Measurements from ENCODE around the gene NFYC. TPM values are rescaled to one million over a fixed set of nuclear protein-coding genes. Genes with fewer than 3 reads are reported as not detected.

The NFYC gene
- total and polyA plus RNA-seq, 2 experiments from 2014 or later: 36.2 to 42.7 TPM

DNA sequence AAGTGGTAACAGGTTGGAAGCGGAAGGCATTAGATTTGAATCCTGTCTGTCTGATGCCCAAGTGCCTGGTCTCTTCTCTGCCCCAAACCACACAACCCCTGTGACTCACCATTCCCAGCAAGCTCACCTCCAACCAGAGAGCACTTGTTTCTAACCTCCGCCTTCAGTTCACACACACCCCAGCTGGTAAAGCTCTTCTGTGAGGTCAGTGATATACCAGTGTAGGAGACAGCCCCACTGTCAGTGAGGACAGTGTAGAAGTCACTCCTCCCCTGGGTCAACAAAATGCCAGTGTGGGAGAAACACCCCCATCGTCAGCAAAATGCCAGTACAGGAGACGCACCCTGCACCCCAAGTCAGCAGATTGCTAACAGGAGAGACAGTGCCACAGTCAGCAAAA, 28.6 kb upstream of the NFYC start (continued):
- TF ChIP-seq, protein P1, sequence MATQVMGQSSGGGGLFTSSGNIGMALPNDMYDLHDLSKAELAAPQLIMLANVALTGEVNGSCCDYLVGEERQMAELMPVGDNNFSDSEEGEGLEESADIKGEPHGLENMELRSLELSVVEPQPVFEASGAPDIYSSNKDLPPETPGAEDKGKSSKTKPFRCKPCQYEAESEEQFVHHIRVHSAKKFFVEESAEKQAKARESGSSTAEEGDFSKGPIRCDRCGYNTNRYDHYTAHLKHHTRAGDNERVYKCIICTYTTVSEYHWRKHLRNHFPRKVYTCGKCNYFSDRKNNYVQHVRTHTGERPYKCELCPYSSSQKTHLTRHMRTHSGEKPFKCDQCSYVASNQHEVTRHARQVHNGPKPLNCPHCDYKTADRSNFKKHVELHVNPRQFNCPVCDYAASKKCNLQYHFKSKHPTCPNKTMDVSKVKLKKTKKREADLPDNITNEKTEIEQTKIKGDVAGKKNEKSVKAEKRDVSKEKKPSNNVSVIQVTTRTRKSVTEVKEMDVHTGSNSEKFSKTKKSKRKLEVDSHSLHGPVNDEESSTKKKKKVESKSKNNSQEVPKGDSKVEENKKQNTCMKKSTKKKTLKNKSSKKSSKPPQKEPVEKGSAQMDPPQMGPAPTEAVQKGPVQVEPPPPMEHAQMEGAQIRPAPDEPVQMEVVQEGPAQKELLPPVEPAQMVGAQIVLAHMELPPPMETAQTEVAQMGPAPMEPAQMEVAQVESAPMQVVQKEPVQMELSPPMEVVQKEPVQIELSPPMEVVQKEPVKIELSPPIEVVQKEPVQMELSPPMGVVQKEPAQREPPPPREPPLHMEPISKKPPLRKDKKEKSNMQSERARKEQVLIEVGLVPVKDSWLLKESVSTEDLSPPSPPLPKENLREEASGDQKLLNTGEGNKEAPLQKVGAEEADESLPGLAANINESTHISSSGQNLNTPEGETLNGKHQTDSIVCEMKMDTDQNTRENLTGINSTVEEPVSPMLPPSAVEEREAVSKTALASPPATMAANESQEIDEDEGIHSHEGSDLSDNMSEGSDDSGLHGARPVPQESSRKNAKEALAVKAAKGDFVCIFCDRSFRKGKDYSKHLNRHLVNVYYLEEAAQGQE (IDR thresholded peaks at IDR 0.05; ENCODE audit: unreplicated experiment): no peak
- TF ChIP-seq EZH2 (IDR thresholded peaks at IDR 0.05; ENCODE audit: low read depth, unreplicated experiment): no peak
- TF ChIP-seq, protein P2, sequence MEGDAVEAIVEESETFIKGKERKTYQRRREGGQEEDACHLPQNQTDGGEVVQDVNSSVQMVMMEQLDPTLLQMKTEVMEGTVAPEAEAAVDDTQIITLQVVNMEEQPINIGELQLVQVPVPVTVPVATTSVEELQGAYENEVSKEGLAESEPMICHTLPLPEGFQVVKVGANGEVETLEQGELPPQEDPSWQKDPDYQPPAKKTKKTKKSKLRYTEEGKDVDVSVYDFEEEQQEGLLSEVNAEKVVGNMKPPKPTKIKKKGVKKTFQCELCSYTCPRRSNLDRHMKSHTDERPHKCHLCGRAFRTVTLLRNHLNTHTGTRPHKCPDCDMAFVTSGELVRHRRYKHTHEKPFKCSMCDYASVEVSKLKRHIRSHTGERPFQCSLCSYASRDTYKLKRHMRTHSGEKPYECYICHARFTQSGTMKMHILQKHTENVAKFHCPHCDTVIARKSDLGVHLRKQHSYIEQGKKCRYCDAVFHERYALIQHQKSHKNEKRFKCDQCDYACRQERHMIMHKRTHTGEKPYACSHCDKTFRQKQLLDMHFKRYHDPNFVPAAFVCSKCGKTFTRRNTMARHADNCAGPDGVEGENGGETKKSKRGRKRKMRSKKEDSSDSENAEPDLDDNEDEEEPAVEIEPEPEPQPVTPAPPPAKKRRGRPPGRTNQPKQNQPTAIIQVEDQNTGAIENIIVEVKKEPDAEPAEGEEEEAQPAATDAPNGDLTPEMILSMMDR (conservative IDR thresholded peaks at IDR 0.05; ENCODE audit: low read depth in 2 of 2): no peak

DNA sequence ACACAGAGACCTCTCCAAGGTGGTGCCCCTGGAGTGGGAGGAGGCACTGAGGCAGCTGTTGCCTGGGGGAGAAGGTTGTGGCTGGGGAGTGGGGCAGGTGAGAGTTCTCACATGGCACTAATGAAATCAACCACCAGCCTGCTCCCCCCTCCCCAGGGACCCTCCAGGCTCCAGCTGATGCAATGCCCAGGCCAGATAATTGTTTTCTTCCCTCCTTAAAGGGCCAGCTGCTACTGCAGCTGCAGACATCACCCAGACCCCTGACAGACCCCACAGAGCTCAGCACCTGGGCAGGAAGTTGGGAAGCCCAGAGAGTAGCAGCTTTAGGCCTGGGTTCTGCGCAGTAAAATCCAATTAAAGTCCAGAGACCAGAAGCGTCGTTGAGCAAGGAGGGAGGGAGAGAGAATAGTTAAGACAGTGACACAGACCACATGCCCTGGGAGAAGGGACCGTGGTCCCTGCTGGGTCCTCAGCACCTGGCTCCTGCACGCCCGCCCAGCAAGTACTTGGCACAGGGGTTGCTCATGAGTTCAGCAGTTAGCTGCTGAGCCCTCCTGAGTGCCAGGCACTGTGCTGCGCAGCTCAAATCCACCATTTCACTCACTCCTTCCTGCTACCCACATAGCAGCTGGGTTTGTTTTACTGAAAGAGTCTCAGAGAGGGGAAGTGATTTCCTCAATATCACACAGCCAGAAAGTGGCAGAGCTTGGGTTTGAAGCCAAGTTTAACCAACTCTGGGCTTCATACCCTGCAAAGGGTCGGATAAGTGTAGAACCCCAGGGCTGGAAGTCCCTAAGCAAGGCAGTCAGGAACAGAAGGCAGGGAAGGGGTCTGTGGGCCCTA, 28.0 kb upstream of the NFYC start:
- Histone ChIP-seq H3K4me3 (no peak overlapping the region), H3K27me3 (ENCODE audit: insufficient read depth) (no peaks in the 10 kb centered on the region), H4K20me1 (replicated peaks; ENCODE audit: insufficient read depth) (no peaks in the 10 kb centered on the region), H3K9me2 (ENCODE audit: insufficient read depth) (no peaks in the 10 kb centered on the region), H3F3A (replicated peaks; ENCODE audit: low read depth) (no peaks in the 10 kb centered on the region), H3K27ac (ENCODE audit: low read depth) (no peak overlapping the region), H3K79me2 (replicated peaks; ENCODE audit: insufficient read depth) (no peaks in the 10 kb centered on the region), H3K36me3 (ENCODE audit: insufficient read depth) (no peaks in the 10 kb centered on the region), H3K4me2 (peak overlapping the region; percentile 55), H2AFZ (no peak overlapping the region), H3K4me1 (ENCODE audit: insufficient read depth) (peaks cover 31% of the 10 kb centered on the region)
- H3K36me3 Mint-ChIP-seq (ENCODE audit: low read depth): no peaks in the 10 kb centered on the region
- H3K4me3 Mint-ChIP-seq: peak overlapping the region; percentile 57
- no peak for DNase-seq (ENCODE audit: low spot score)
- TF ChIP-seq POLR2AphosphoS5 (IDR thresholded peaks at IDR 0.05; ENCODE audit: low read depth) (no peak), EZH2phosphoT487 (IDR thresholded peaks at IDR 0.05; ENCODE audit: unreplicated experiment) (no peak), ZNF114 (CRISPR knock-in tag; IDR thresholded peaks at IDR 0.05) (no peak), EZH2 (IDR thresholded peaks at IDR 0.05; ENCODE audit: low read depth, unreplicated experiment) (no peak)
- TF ChIP-seq, protein P2 (conservative IDR thresholded peaks at IDR 0.05; ENCODE audit: low read depth in 2 of 2): no peak
- no peaks in the 10 kb centered on the region for H3K9me3 Mint-ChIP-seq
- H3K4me1 Mint-ChIP-seq: peaks cover 33% of the 10 kb centered on the region
- H3K27me3 Mint-ChIP-seq (ENCODE audit: insufficient read depth, low read depth, poor library complexity): peaks cover 13% of the 10 kb centered on the region
- peak overlapping the region; percentile 85 for H3K27ac Mint-ChIP-seq
- ATAC-seq: no peak

All from GM23338 (cell line).